Forelimb muscle (tissue), 1 donor: ENCODE measurements around the gene TXN2. TPM values are rescaled to one million over a fixed set of nuclear protein-coding genes. Genes with fewer than 3 reads are reported as not detected.
"Not testable (repeated sequence)": the region's sequence is repeated elsewhere in the genome, so short reads cannot be mapped to it uniquely, and the experiment has no call there.

ENCODE experiments used
- DNase-seq: peaks from one replicate; pipeline ENCODE4 v3.0.0-alpha.2; 2013; ENCODE audit warnings: low read depth
- polyA plus RNA-seq: library from polyadenylated mRNA; unstranded; fragments of 120-200 nt; gene quantifications from one replicate; pipeline ENCODE4 v1.2.1, GENCODE V29; 2013; ENCODE audit not compliant: insufficient read length

TXN2 gene
- polyA plus RNA-seq, 1 donor, result 107 TPM

DNA sequence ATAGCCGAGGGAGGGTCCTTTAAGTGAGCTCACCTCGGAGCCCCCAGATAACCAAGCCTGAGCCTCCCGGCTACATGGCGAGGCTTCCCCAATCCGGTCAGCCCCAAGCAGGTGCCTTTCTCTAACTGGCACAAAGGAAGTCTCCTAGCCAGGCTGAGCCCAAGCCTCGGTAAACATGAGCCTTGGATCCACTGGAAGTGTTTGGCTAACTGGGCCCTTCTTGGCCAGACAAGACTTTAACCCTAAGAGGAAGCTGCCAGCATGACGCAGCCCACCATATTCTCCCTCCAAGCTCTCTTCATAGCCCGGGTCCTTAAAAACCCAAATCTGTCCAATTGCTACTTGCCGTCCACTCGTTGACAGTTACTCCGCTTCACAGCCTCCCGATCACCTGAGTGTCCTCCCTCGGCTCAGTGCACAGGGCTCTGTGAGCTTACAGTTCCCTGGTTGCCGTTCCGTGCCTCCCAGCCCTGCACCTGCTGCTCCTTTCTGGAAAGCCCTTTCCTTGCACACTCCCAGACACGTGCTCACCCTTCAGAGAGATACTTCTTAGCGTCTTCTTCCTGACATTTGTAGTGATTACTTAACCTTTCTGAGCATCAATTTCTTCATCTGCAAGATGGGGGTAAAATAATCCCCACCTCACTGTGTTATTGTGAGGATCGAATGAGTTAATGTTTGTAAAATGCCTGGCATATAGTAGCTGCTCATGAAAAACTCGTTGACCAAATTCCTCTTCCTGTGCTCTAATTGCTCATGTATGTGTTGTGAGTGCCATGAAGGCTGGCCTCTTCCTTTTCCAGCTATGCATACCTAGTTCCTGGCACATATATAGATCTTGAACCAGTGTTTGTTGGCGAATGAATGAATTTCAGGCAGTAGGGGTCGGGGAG lies 25.6 kb downstream of the TXN2 start:
- no peak for DNase-seq

DNA sequence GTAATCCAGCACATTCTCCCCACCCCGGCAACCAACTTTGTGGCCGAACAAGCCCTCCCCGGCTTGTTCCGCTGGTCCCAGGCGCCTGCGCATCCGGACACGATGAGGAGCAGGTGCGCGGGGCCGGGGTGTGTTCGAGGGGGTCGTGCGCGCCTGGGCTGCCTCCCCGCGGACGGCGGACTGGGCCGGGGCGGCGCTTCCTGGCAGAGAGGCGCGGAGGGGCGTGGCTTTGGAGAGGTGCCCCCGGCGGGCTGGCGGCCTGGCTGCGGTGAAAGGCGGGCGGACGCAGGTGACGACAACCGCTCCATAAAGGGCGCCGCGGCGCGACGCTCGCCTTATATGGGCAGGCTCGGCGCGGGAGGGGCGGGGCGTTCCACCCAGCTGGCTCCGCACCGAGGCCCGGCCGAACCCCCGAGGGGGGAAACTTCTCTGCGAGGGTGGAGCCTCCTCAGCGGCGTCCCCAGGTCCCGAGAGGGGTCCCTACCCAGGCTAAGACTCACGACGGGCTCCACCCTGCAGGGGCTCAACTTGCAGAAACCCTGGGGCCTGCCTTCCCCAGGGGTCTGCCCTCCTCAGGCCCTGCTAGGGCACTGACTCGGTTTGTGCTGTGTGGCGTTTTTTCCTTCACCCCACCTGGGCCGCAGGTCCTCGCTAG lies 26.4 kb downstream of the TXN2 start:
- DNase-seq, result peak; percentile 28

DNA sequence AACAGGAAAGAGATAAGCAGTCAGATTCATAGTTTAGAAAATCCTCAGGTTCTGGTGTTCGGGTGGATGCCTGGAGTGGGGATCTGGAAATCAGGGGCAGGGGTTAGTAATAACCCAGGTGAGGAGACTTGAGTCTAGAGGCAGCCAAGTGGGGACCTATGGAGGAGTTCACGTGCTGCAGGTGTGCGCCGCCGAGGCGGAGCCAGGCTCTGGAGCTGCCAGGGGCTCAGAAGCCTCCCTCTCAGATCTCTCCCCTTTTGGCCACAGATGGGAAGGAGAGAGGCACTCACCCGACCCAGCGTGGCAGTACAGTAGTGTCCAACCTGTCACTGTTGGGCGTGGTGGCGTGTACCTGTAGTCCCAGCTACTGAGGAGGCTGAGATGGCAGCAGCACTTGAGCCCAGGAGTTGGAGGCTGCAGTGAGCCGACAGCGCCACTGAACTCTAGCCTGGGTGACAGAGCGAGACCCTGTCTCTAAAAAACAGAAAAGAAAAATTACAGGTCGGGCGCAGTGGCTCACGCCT lies 27.5 kb downstream of the TXN2 start:
- DNase-seq, result no peak

DNA sequence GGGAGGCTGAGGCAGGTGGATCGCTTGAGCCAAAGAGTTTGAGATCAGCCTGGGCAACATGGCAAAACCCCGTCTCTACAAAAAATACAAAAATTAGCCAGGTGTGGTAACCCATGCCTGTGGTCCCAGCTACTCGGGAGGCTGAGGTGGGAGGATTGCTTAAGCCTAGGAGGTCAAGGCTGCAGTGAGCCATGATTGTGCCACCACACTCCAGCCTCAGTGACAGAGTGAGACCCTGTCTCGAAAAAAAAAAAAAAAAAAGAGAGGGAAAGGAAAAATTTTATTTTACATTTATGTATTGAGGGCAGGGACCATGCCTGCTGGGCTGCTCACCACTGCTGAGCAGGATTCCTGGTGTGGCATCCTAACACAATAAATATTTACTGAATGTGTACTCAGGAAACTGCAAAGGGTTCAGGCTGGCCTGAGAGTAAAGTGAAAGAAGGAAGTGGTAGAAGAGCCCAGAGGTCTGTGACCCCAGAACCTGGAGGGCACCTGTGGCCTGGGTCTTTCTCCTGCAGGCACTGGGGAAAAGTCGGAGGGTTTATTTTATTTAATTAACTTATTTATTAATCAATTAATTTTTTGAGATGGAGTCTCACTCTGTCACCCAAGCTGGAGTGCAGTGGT lies 28.3 kb downstream of the TXN2 start:
- DNase-seq, result not testable (repeated sequence)

DNA sequence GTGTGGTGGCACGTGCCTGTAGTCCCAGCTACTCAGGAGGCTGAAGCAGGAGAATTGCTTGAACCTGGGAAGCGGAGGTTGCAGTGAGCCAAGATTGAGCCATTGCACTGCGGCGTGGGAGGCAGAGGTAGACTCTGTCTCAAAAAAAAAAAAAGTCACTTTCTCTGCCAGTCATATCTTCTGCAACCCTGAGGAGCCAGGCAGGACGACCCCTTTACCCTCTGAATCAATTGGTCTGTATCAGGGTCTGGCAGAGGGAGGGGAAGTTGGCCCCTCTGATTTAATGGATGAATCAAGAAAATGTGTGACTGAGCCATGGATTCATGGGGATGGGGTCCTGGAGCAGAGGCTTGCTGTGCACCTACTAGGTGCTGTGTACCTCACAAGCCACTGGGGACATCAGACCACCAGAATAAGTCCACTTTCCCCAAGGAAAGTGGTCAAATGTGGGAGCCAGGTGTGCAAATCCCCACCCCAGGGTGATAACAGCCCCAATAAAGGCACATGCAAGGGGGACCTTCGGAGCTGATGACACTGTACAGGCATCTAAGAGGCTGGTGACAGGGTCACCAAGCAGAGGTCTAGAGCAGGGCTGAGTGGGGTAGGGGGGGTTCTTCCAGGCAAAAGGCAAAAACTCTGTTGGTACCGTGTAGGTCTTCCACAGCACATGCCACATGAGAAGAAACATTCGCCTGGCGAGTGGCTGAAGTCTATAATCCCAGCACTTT lies 29.0 kb downstream of the TXN2 start:
- no peak for DNase-seq

DNA sequence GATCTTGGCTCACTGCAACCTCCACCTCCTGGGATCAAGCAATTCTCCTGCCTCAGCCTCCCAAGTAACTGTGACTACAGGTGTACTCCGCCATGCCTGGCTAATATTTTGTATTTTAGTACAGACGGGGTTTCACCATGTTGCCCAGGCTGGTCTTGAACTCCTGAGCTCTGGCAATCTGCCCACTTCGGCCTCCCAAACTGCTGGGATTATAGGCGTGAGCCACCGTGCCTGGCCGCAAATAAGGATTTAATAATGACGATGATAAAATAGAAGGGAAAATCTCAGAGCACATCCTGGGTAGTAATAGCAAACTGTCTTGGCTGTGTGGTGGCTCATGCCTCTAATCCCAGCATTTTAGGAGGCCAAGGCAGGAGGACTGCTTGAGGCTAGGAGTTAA lies 30.5 kb downstream of the TXN2 start:
- DNase-seq, result not testable (repeated sequence)

DNA sequence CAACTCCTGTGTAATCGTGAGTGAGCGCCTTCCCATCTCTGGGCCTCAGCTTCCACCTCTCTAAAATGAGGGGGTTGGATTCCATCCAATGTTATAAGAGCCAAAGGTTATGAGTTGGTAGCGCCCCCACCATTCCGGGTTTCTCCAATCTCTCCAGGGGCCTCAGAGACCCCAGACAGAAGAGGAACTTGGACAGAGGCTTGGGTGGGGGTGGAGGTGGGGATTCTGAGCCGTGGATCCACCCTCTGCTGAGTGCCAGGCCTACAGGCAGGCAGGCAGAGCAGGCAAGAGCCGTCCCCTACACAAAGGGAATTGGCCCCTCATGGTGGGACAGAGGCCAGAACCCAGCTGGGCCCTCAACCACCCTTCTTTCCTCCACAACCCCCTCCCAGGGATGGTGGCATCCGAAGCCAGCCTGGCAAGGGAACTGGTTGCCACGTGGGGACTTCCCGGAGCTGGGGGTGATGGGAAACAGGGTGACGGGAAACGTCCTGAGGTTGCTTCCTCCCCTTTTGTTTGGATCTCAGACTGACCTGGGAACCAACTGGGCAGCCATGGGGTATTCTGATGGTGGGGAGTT lies 31.8 kb downstream of the TXN2 start:
- no peak for DNase-seq

DNA sequence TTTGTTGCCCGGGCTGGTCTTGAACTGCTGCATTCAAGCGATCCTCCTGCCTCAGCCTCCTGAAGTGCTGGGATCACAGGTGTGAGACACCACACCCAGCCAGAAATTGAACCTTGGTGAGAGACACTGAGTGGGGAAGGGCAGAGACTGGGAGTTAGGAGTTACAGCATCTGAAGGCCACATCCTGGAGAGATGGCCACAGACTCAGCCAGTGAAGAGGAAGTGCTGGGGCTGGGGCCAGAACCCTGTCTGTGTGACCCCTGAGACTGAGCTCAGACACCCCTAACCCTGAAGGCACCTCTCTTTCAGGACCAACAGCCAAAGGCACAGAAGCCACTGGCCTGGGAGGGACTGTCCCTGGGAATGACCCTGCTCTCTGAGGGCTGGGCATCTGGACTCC lies 33.8 kb downstream of the TXN2 start:
- DNase-seq, result no peak

DNA sequence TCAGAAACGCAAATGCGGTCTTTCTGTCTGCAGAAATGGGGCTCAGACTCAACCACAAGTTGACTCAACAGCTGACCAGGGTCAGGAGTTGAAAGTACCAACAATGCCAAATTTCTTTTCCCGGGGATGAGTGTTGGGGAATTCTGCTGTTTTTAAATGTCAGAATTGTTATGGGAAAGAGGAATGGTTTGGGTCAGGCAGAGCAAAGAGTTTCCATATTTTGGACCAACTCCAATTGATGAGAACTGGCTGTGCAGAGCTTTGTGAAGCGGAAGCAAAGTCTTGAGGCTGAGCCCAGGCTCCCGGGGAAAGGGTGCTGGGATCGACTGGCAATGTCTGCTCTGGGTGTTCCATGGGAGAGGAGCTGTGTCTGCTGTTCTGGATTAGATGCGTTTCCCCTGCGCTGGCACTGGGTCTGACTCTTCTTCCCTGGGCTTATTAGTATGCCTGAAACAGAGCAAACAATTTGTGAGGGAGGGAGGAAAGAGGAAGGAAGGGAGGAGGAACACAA lies 36.2 kb downstream of the TXN2 start:
- DNase-seq, result no peak

DNA sequence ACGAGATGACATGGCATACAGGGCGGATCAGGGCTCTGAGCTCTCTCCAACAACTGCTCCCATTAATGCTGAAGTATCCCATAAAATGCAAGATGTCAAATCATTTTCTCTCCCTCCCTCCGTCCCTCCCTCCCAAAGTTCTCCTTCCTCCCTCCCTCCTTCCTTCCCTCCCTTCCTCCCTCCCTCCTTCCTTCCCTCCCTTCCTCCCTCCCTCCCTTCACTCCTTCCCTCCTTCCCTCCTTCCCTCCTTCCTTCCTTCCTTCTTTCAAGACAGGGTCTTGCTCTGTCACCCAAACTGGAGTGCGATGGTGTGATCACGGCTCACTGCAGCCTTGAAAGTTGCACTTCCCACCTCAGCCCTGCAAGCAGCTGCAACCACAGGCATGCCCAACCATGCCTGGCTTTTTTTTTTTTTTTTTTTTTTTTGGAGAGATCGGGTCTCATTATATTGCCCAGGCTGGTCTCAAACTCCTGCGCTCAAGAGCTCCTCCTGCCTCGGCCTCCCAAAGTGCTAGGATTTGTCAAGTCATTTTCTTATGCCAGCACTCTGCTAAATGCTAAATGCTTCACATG lies 38.2 kb downstream of the TXN2 start:
- no peak for DNase-seq

DNA sequence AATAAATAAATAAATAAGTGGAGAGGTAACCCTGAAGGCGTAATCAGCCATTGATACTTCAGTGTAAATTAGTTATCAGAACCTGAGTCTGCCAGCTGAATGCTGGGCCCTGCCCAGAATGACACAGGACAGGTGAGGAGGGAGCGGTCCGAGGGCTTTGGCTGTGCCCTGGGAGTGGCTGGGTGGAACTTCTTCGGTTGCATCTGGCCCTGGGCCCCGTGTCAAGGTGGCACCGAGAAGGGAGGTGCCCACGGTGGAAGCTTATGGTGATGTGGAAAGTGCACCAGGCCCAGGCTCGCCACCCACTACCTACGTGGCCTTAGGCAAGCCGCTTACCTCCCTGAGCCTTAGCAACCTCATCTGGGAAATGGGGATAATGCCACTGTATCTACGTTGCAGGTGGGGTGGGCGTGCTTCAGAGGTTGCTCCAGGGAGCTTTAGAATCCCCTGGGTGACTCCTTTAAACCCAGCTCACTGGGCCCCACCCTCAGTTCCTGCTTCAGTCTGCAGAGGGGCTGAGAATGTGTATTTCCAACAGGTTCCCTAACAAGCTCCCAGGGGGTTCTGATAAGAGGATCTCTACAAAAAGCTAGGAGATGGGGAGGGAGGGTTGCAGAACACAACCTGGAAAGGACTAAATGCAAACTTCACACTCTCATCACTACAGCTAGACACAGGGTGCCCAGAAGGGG lies 38.8 kb downstream of the TXN2 start:
- DNase-seq, result no peak

DNA sequence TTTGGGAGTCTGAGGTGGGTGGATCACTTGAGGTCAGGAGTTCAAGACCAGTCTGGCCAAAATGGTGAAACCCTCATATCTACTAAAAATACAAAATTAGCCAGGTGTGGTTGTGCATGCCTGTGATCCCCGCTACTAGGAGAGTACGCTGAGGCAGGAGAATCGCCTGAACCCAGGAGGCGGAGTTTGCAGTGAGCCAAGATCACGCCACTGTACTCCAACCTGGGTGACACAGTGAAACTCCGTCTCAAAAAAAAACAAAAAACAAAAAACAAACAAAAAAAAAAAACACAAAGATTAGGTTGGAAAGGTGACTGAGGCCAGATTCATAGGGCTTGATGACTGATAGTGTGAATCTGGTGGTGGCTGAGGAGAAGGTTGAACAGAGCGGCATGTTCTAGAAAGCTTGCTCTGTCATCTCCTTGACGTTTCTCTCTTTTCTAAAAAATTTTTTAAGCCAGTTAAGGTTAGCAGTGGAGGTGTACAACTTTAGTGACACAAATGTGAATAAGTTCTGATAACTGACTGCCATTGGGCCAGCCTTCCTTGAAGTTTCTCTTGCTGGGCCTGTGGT lies 40.9 kb downstream of the TXN2 start:
- no peak for DNase-seq

DNA sequence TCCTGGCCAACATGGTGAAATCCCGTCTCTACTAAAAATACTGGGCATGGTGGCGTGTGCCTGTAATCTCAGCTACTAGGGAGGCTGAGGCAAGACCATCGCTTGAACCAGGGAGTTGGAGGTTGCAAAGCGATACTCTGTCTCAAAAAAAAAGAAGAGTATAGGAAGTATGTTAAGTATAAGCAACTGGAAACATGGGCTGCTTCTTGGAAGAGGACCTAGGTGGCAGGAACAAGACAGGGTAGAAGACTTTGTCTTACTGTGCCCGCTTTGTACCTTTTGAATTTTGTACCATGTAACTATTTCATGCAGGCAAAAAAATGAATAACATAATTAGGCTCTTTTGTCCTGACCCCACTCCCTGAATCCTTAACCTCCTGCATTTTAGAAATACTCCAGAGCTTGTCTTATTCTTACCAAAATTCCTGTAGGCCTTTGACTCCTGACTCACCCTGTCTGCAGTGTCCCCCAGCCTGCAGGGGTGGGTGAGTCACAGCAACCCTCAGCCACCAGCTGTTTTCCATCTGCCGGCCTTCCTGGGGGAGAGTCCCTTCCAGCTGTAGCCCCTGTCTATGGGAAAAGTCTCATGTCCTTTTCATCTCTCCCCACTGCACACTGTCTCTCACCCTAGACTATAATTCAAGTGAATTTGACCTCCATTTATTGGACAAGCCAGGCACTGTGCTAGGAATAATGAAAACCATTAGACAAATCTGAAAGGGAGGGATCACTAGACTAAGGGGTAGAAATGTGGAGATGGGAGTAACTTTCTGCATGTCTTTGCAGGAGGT lies 41.8 kb downstream of the TXN2 start:
- DNase-seq, result no peak

DNA sequence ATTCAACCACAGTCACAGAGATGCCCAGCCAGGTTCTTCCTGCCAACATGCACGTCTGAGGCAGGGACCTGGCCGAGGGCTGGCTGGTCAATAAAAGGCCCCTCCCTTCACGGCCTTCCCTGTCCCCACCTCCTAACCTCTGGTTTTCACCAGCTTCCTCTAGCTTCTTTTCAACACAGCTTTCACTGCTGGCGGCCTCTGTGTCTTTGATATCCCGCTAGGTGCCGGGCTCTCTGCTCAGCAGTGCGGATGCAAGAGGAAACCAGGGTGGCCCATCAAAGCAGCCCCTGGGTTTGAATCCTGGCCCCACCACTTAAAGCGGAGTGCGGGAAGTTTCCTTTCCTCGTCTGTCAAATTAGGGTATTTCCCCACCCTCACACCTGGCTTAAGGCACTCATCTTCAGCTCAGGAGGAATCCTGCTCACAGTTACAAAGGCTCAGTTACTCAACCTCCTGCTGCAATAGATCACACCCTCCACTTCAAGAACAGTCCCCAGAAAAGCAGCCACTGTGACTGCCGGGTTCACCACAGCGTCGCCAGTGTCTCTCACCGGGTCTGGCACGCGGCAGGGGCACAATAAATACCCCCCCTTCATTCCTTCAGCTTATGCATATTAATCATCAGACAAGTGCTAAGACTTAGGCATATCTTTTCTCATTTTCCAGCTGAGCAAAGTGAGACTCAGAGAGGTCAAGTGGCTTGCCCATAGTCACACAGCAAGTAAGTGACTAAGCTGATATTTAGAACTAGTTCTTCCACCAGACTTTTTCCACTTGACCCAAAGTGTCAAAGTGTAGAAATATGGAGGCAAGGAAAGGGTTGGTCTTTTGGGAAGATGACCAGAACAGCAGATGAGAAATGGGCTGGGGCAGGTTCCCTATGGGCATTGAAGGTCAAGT lies 45.7 kb downstream of the TXN2 start:
- DNase-seq, result no peak

DNA sequence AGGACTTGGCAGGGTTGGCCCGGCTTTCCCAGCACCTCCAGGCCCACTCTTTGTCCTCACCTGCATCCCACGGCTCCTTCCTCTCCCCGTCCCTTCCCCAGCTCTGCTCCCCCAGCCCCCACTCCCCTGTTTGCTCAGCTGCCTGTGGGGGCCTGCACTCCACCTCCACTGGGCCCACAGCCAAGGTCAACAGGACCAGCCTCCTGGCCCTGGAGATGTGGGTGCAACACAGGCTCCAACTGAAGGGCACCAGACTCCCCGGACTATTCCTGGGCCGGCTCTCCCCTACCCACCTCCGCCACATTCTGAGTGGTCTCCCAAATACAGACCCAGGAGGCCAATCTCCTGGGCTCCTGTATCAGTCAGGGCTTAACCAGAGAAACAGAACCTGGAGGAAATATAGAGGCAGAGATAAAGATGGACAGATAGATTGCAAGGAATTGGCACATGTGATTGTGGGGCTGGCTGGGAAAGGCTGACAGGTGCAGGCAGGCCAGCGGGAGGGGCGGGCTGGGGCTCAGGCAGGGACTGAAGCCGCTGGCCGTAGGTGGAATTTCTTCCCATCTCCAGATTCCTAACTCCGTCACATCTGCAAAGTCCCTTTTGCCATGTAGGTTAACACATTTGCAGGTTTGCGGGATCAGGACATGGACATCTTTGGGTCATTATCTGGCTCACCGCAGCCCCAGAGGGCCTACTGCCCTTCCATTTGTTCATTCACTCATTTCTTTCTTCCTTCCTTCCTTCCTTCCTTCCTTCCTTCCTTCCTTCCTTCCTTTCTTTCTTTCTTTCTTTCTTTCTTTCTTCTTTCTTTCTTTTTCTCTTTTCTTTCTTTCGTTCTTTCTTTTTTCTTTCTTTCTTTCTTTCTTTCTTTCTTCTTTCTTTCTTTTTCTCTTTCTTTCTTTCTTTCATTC lies 47.9 kb downstream of the TXN2 start:
- no peak for DNase-seq

DNA sequence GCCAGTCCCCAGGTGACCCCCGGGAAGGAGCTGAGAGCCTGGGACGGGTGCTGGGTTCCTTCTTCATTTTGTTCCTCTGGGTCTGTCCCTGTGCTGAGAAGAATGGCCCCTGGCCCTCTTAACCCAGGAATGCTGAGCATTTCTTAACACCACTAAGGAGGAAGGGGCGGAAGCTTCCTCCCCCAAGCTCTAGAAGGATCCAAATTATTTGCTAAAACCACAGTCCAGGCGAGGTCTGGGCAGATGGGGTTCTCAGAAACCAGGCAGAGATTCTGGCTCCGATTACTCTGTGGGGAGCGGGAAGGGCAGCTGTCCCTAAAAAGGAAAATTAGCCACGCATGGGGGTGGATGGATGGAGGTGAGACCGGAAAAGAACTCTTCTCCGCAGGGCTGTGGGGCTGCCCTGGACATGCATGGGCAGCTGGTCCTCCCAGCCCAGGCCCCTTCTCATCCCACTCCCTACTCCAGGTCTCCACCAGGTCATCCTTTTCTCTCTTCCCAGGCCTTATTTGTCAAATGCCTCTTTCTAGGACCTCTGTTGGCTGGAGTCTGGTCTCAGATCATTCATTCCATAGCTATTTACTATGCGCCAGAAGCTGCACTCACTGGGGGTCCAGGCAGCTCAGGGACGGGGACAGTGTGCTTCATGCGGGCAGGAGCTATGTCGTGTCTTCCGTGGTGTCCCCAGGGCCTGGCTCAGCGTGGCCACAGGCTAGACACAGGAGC lies 48.7 kb downstream of the TXN2 start:
- no peak for DNase-seq
